H9 (cell line): ENCODE results near the gene RPS19BP1. TPM values are rescaled to one million over a fixed set of nuclear protein-coding genes. Genes with fewer than 3 reads are reported as not detected.

ENCODE experiments used
- DNase-seq: peaks from one replicate; pipeline ENCODE4 v3.0.0-alpha.2; 2017
- H2AFZ ChIP-seq: one replicate; pipeline ENCODE4 v1.6.1; 2013; ENCODE audit warnings: mild to moderate bottlenecking, low read length, control low read depth, moderate library complexity
- H2AK5ac ChIP-seq: 2 replicates; pipeline ENCODE4 v1.6.1; 2013; ENCODE audit warnings: low read length, control low read depth, mixed read lengths; ENCODE audit not compliant: insufficient read length
- H2BK120ac ChIP-seq: one replicate; pipeline ENCODE4 v1.6.1; 2013; ENCODE audit warnings: low read depth, mild to moderate bottlenecking, low read length, control low read depth, inconsistent platforms; ENCODE audit not compliant: poor library complexity, severe bottlenecking
- H2BK12ac ChIP-seq: 2 replicates; pipeline ENCODE4 v1.6.1; 2013; ENCODE audit warnings: low read length, control low read depth, mixed read lengths, low read depth; ENCODE audit not compliant: insufficient read length
- H2BK15ac ChIP-seq: 2 replicates; pipeline ENCODE4 v1.6.1; 2013; ENCODE audit warnings: low read depth, low read length, control low read depth
- H2BK20ac ChIP-seq: one replicate; pipeline ENCODE4 v1.6.1; 2013; ENCODE audit warnings: low read depth, mild to moderate bottlenecking, low read length, control low read depth, inconsistent platforms; ENCODE audit not compliant: poor library complexity, severe bottlenecking
- H2BK5ac ChIP-seq: 2 replicates; pipeline ENCODE4 v1.6.1; 2013; ENCODE audit warnings: low read length, control low read depth, mixed read lengths; ENCODE audit not compliant: insufficient read length
- H3K14ac ChIP-seq: 2 replicates; pipeline ENCODE4 v1.6.1; 2013; ENCODE audit warnings: low read length, control low read depth; ENCODE audit not compliant: insufficient read depth
- H3K18ac ChIP-seq: 2 replicates; pipeline ENCODE4 v1.6.1; 2013; ENCODE audit warnings: low read depth, mild to moderate bottlenecking, mixed read lengths, low read length, control low read depth; ENCODE audit not compliant: insufficient read length
- H3K23ac ChIP-seq: 2 replicates; pipeline ENCODE4 v1.6.1; 2013; ENCODE audit warnings: low read length, control low read depth, mixed read lengths, low read depth; ENCODE audit not compliant: insufficient read length
- H3K23me2 ChIP-seq: 2 replicates; pipeline ENCODE4 v1.6.1; 2013; ENCODE audit warnings: low read depth, mild to moderate bottlenecking, mixed read lengths, low read length, control low read depth; ENCODE audit not compliant: insufficient read length, poor library complexity, severe bottlenecking
- H3K27ac ChIP-seq: 2 replicates; pipeline ENCODE4 v1.5.1; 2013; ENCODE audit warnings: low read length, control low read depth, mixed read lengths, low read depth; ENCODE audit not compliant: insufficient read length
- H3K27me3 ChIP-seq: 2 replicates; pipeline ENCODE4 v1.6.1; 2013; ENCODE audit warnings: low read length, control low read depth, inconsistent platforms; ENCODE audit not compliant: insufficient read depth
- H3K4ac ChIP-seq: 2 replicates; pipeline ENCODE4 v1.6.1; 2013; ENCODE audit warnings: low read depth, mild to moderate bottlenecking, control low read depth, inconsistent platforms, low read length, moderate library complexity
- H3K4me1 ChIP-seq: 2 replicates; pipeline ENCODE4 v1.6.1; 2013; ENCODE audit warnings: low read length, control low read depth, inconsistent platforms; ENCODE audit not compliant: insufficient read depth
- H3K4me2 ChIP-seq: 2 replicates; pipeline ENCODE4 v1.6.1; 2013; ENCODE audit warnings: low read length, control low read depth, mixed read lengths; ENCODE audit not compliant: insufficient read length, insufficient read depth
- H3K56ac ChIP-seq: 2 replicates; pipeline ENCODE4 v1.6.1; 2013; ENCODE audit warnings: low read depth, mild to moderate bottlenecking, mixed read lengths, low read length, control low read depth; ENCODE audit not compliant: insufficient read length
- H3K79me1 ChIP-seq: 2 replicates; pipeline ENCODE4 v1.6.1; 2013; ENCODE audit warnings: low read depth, mild to moderate bottlenecking, moderate library complexity, low read length, control low read depth, inconsistent platforms; ENCODE audit not compliant: insufficient read depth, poor library complexity, severe bottlenecking
- H3K79me2 ChIP-seq: 2 replicates; pipeline ENCODE4 v1.6.1; 2013; ENCODE audit warnings: low read length, control low read depth, inconsistent platforms; ENCODE audit not compliant: insufficient read depth
- H3K9ac ChIP-seq: 2 replicates; pipeline ENCODE4 v1.6.1; 2013; ENCODE audit warnings: low read length, control low read depth, mixed read lengths; ENCODE audit not compliant: insufficient read length; ENCODE audit errors: extremely low read depth
- H3K9me3 ChIP-seq: one replicate; pipeline ENCODE4 v1.6.1; 2013; ENCODE audit warnings: low read depth, low read length, inconsistent platforms; ENCODE audit not compliant: control insufficient read depth
- H3T11ph ChIP-seq: one replicate; pipeline ENCODE4 v1.6.1; 2013; ENCODE audit warnings: mild to moderate bottlenecking, low read length, control low read depth, inconsistent platforms
- H4K20me1 ChIP-seq: one replicate; pipeline ENCODE4 v1.6.1; 2013; ENCODE audit not compliant: control insufficient read depth, insufficient read length, insufficient read depth
- H4K5ac ChIP-seq: 2 replicates; pipeline ENCODE4 v1.6.1; 2013; ENCODE audit warnings: low read depth, mild to moderate bottlenecking, mixed read lengths, low read length, control low read depth; ENCODE audit not compliant: insufficient read length
- H4K8ac ChIP-seq: replicated peaks from 2 replicates; pipeline ENCODE4 v1.6.1; 2013; ENCODE audit warnings: low read length, control low read depth, mixed read lengths, low read depth; ENCODE audit not compliant: insufficient read length
- H4K91ac ChIP-seq: 2 replicates; pipeline ENCODE4 v1.6.1; 2013; ENCODE audit warnings: low read depth, mild to moderate bottlenecking, moderate library complexity, mixed read lengths, low read length, control low read depth; ENCODE audit not compliant: insufficient read length
- H3K27ac Mint-ChIP-seq, 3 experiments: 2 replicates in 2 of 3; 3 replicates in 1 of 3; pipeline ENCODE4 v1.8.0; 2020 to 2021; ENCODE audit warnings: mixed read lengths in 3 of 3, mild to moderate bottlenecking in 1 of 3, moderate library complexity in 1 of 3
- H3K27me3 Mint-ChIP-seq: 2 replicates; pipeline ENCODE4 v1.8.0; 2021; ENCODE audit warnings: low read depth, mild to moderate bottlenecking, moderate library complexity, mixed read lengths
- H3K36me3 Mint-ChIP-seq, 3 experiments: 2 replicates in 2 of 3; 3 replicates in 1 of 3; pipeline ENCODE4 v1.8.0; 2020 to 2021; ENCODE audit warnings: low read depth in 3 of 3, mixed read lengths in 3 of 3; ENCODE audit not compliant: insufficient read depth in 1 of 3
- H3K4me1 Mint-ChIP-seq, 2 experiments: 2 replicates each; pipeline ENCODE4 v1.8.0; 2020; ENCODE audit warnings: mixed read lengths in 2 of 2
- H3K4me3 Mint-ChIP-seq, 2 experiments: 2 replicates in 1 of 2; 3 replicates in 1 of 2; pipeline ENCODE4 v1.8.0; 2020 to 2021; ENCODE audit warnings: mild to moderate bottlenecking in 2 of 2, mixed read lengths in 2 of 2, moderate library complexity in 1 of 2
- H3K9me3 Mint-ChIP-seq, 2 experiments: 2 replicates in 1 of 2; 3 replicates in 1 of 2; pipeline ENCODE4 v1.8.0; 2020; ENCODE audit warnings: mild to moderate bottlenecking in 2 of 2, mixed read lengths in 2 of 2, moderate library complexity in 1 of 2
- CTCF ChIP-seq: fragments of 200-600 bp; sonication (generic); conservative IDR thresholded peaks from 3 replicates; pipeline ENCODE4 v1.8.0; 2021; ENCODE audit warnings: antibody characterized with exemption, mild to moderate bottlenecking
- WGBS: extraction: QIAGEN DNeasy Blood & Tissue Kit; methylation state at CpG from one replicate; pipeline ENCODE4 v1.1.7; 2013; ENCODE audit warnings: missing lambda C conversion rate, low lambda C conversion rate, mixed read lengths; ENCODE audit not compliant: insufficient read length; ENCODE audit errors: extremely low coverage; 5-methylcytosine and 5-hydroxymethylcytosine counted together
- total RNA-seq: library from RNA; stranded (reverse); gene quantifications from 2 replicates; pipeline ENCODE4 v1.2.1, GENCODE V29; 2021

Gene RPS19BP1
- total RNA-seq, 1 experiment from 2014 or later: 65.0 TPM

- Histone ChIP-seq H3K14ac (no peak overlapping the region), H3K79me1 (no peaks in the 10 kb centered on the region), H2BK5ac (no peak overlapping the region), H3K4me1 (no peaks in the 10 kb centered on the region; the same call in 1 of the 2 replicates), H3K79me2 (no peaks in the 10 kb centered on the region), H2BK12ac (no peak overlapping the region), H4K20me1 (peaks cover 8% of the 10 kb centered on the region), H3K56ac (no peak overlapping the region), H4K5ac (no peak overlapping the region), H3K18ac (no peak overlapping the region), H2BK15ac (no peak overlapping the region), H3K23me2 (peaks cover 8% of the 10 kb centered on the region), H3T11ph (no peak overlapping the region), H2AK5ac (no peak overlapping the region), H3K9ac (no peak overlapping the region), H3K23ac (no peak overlapping the region), H4K8ac (no peak overlapping the region), H3K4me2 (no peak overlapping the region), H3K9me3 (no peaks in the 10 kb centered on the region), H3K27me3 (peaks cover 20% of the 10 kb centered on the region; the same call in 1 of the 2 replicates), H2AFZ (no peak overlapping the region), H3K4ac (no peak overlapping the region), H2BK120ac (no peak overlapping the region), H4K91ac (no peak overlapping the region), H3K27ac (no peak overlapping the region), H2BK20ac (no peak overlapping the region)
- peaks cover 10 to 14% of the 10 kb centered on the region in 2 experiments for H3K4me1 Mint-ChIP-seq
- H3K36me3 Mint-ChIP-seq: peaks cover 39 to 52% (median 42%) of the 10 kb centered on the region in 3 experiments
- H3K27ac Mint-ChIP-seq: no peak overlapping the region
- peaks cover 88% of the 10 kb centered on the region for H3K27me3 Mint-ChIP-seq
- no CpG with 5 or more reads among the region's 6 CpGs for WGBS
- TF ChIP-seq CTCF: no peak
- H3K4me3 Mint-ChIP-seq: peak overlapping the region; percentile 71 to 87
- no peak for DNase-seq
- H3K9me3 Mint-ChIP-seq: no peaks in the 10 kb centered on the region
Measured at GRCh38 chr22:39503630-39504029, 28.9 kb downstream of the RPS19BP1 start.
